ENCODE data around the gene PIP5K1B. TPM values are rescaled to one million over a fixed set of nuclear protein-coding genes. Genes with fewer than 3 reads are reported as not detected.

Gene PIP5K1B
- total RNA-seq, 1 experiment from 2014 or later = 2.5 TPM

- Histone ChIP-seq H2AFZ (ENCODE audit: low read length) (no peak overlapping the region), H4K91ac (ENCODE audit: insufficient read length, low read depth, low read length) (no peak overlapping the region), H3K79me2 (ENCODE audit: insufficient read depth, low read length) (no peaks in the 10 kb centered on the region), H4K5ac (ENCODE audit: insufficient read length, low read depth, low read length) (no peak overlapping the region), H3K4me1 (ENCODE audit: insufficient read depth, low read length) (no peaks in the 10 kb centered on the region), H3K56ac (ENCODE audit: insufficient read length, low read depth, low read length) (no peak overlapping the region), H3K27me3 (ENCODE audit: insufficient read depth, low read length) (peaks cover 7% of the 10 kb centered on the region; the same call in 1 of the 2 replicates), H2BK15ac (ENCODE audit: low read depth, low read length) (no peak overlapping the region), H3K23ac (ENCODE audit: insufficient read length, low read depth, low read length) (no peak overlapping the region), H2AK5ac (ENCODE audit: insufficient read length, low read length) (no peak overlapping the region), H4K20me1 (ENCODE audit: control insufficient read depth, insufficient read depth, insufficient read length) (no peaks in the 10 kb centered on the region), H4K8ac (replicated peaks; ENCODE audit: insufficient read length, low read depth, low read length) (no peak overlapping the region), H2BK120ac (ENCODE audit: low read depth, low read length, poor library complexity, severe bottlenecking) (no peak overlapping the region), H2BK12ac (ENCODE audit: insufficient read length, low read depth, low read length) (no peak overlapping the region), H3K9me3 (ENCODE audit: control insufficient read depth, low read depth, low read length) (no peaks in the 10 kb centered on the region), H3K4ac (ENCODE audit: low read depth, low read length) (no peak overlapping the region), H2BK20ac (ENCODE audit: low read depth, low read length, poor library complexity, severe bottlenecking) (no peak overlapping the region), H3K79me1 (ENCODE audit: insufficient read depth, low read depth, low read length, poor library complexity, severe bottlenecking) (no peaks in the 10 kb centered on the region), H3K23me2 (ENCODE audit: insufficient read length, low read depth, low read length, poor library complexity, severe bottlenecking) (peaks cover 10% of the 10 kb centered on the region), H2BK5ac (ENCODE audit: insufficient read length, low read length) (no peak overlapping the region), H3K18ac (ENCODE audit: insufficient read length, low read depth, low read length) (no peak overlapping the region), H3T11ph (ENCODE audit: low read length) (no peak overlapping the region), H3K9ac (ENCODE audit: extremely low read depth, insufficient read length, low read length) (no peak overlapping the region), H3K4me2 (ENCODE audit: insufficient read depth, insufficient read length, low read length) (no peak overlapping the region), H3K27ac (ENCODE audit: insufficient read length, low read depth, low read length) (no peak overlapping the region), H3K14ac (ENCODE audit: insufficient read depth, low read length) (no peak overlapping the region)
- Mint-ChIP-seq H3K4me3 (no peak overlapping the region), H3K36me3 (ENCODE audit: insufficient read depth in 1 of 3, low read depth in 3 of 3) (no peaks in the 10 kb centered on the region), H3K9me3 (no peaks in the 10 kb centered on the region), H3K4me1 (peaks cover 20 to 25% of the 10 kb centered on the region in 2 experiments), H3K27me3 (ENCODE audit: low read depth) (peaks cover 57% of the 10 kb centered on the region), H3K27ac (no peak overlapping the region)
- no peak for TF ChIP-seq CTCF (conservative IDR thresholded peaks at IDR 0.05)
- no CpG with 5 or more reads among the region's 3 CpGs for WGBS (ENCODE audit: extremely low coverage, insufficient read length, low lambda C conversion rate)
- DNase-seq = no peak
Measured at GRCh38 chr9:68708513-68708912, 3.5 kb downstream of the PIP5K1B start.
